HEK293T (cell line): Measurements from ENCODE around the gene NYNRIN.

Source experiments
- CTCF ChIA-PET: fragments of 350-600 bp; formaldehyde crosslinking; extraction: SDS; loops from one replicate; lab custom pipeline; 2021; ENCODE audit warnings: antibody characterized with exemption, inconsistent platforms; lab: Yijun Ruan, JAX
- POLR2A ChIA-PET: fragments of 350-600 bp; formaldehyde crosslinking; extraction: SDS; loops from one replicate; lab custom pipeline; 2020; ENCODE audit warnings: antibody characterized with exemption, inconsistent platforms; lab: Yijun Ruan, JAX
- DNase-seq: peaks from one replicate; pipeline ENCODE4 v3.0.0; 2012; ENCODE audit warnings: mixed read lengths; ENCODE audit errors: extremely low spot score
- ARNT ChIP-seq: fragments of 450-650 bp; IDR thresholded peaks from 2 replicates; pipeline ENCODE4 v1.6.1; 2017; ENCODE audit warnings: mild to moderate bottlenecking
- BHLHE40 ChIP-seq: fragments of 450-650 bp; IDR thresholded peaks from 2 replicates; pipeline ENCODE4 v1.6.1; 2016; ENCODE audit warnings: mild to moderate bottlenecking, moderate library complexity, borderline replicate concordance
- CTBP1 ChIP-seq: fragments of 450-650 bp; IDR thresholded peaks from 2 replicates; pipeline ENCODE4 v1.6.1; 2016; ENCODE audit warnings: borderline replicate concordance
- ELF4 ChIP-seq: fragments of 450-650 bp; IDR thresholded peaks from 2 replicates; pipeline ENCODE4 v1.6.1; 2017; ENCODE audit warnings: antibody characterized with exemption
- FOXA1 ChIP-seq: fragments of 450-650 bp; IDR thresholded peaks from 2 replicates; pipeline ENCODE4 v1.6.1; 2016; ENCODE audit warnings: mild to moderate bottlenecking
- FOXK2 ChIP-seq: fragments of 450-650 bp; IDR thresholded peaks from 2 replicates; pipeline ENCODE4 v1.6.1; 2016; ENCODE audit warnings: mild to moderate bottlenecking
- FOXM1 ChIP-seq: fragments of 450-650 bp; IDR thresholded peaks from 2 replicates; pipeline ENCODE4 v1.6.1; 2017; ENCODE audit warnings: mild to moderate bottlenecking, borderline replicate concordance
- HDGF ChIP-seq: fragments of 450-650 bp; IDR thresholded peaks from 2 replicates; pipeline ENCODE4 v1.6.1; 2017; ENCODE audit warnings: antibody characterized with exemption, borderline replicate concordance
- L3MBTL2 ChIP-seq: fragments of 450-650 bp; conservative IDR thresholded peaks from 2 replicates; pipeline ENCODE4 v1.6.1; 2016; ENCODE audit warnings: mild to moderate bottlenecking
- LEF1 ChIP-seq: fragments of 450-650 bp; IDR thresholded peaks from 2 replicates; pipeline ENCODE4 v1.6.1; 2017; ENCODE audit warnings: mild to moderate bottlenecking, borderline replicate concordance
- NFRKB ChIP-seq: fragments of 450-650 bp; IDR thresholded peaks from 2 replicates; pipeline ENCODE4 v1.6.1; 2016; ENCODE audit warnings: mild to moderate bottlenecking, moderate library complexity
- SP1 ChIP-seq: fragments of 450-650 bp; IDR thresholded peaks from 2 replicates; pipeline ENCODE4 v1.6.1; 2017
- SUZ12 ChIP-seq: fragments of 450-650 bp; IDR thresholded peaks from 2 replicates; pipeline ENCODE4 v1.6.1; 2016; ENCODE audit warnings: mild to moderate bottlenecking
- TARDBP ChIP-seq: fragments of 450-650 bp; IDR thresholded peaks from 2 replicates; pipeline ENCODE4 v1.6.1; 2016
- ZNF384 ChIP-seq: fragments of 450-650 bp; IDR thresholded peaks from 2 replicates; pipeline ENCODE4 v1.6.1; 2016
- TF ChIP-seq, protein P1 (sequence below): fragments of 450-650 bp; IDR thresholded peaks from 2 replicates; pipeline ENCODE4 v1.6.1; 2016

Gene NYNRIN

GRCh38 chr14:24426150-24426911 is 27.5 kb downstream of the NYNRIN start:
- ChIA-PET CTCF (interaction anchor here (1.5 kb wide), 1 partner anchor 61 kb away, joined by 8 read pairs; no protein-coding TSS in a partner anchor), POLR2A (no interaction called here)
- TF ChIP-seq HDGF, result no peak
- TF ChIP-seq LEF1, result no peak
- no peak for TF ChIP-seq ELF4
- TF ChIP-seq, protein P1, sequence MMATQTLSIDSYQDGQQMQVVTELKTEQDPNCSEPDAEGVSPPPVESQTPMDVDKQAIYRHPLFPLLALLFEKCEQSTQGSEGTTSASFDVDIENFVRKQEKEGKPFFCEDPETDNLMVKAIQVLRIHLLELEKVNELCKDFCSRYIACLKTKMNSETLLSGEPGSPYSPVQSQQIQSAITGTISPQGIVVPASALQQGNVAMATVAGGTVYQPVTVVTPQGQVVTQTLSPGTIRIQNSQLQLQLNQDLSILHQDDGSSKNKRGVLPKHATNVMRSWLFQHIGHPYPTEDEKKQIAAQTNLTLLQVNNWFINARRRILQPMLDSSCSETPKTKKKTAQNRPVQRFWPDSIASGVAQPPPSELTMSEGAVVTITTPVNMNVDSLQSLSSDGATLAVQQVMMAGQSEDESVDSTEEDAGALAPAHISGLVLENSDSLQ, result no peak
- TF ChIP-seq SUZ12, result no peak
- TF ChIP-seq BHLHE40, result no peak
- no peak for TF ChIP-seq FOXM1
- TF ChIP-seq L3MBTL2, result no peak
- no peak for TF ChIP-seq CTBP1
- no peak for TF ChIP-seq ARNT
- DNase-seq, result no peak

DNA sequence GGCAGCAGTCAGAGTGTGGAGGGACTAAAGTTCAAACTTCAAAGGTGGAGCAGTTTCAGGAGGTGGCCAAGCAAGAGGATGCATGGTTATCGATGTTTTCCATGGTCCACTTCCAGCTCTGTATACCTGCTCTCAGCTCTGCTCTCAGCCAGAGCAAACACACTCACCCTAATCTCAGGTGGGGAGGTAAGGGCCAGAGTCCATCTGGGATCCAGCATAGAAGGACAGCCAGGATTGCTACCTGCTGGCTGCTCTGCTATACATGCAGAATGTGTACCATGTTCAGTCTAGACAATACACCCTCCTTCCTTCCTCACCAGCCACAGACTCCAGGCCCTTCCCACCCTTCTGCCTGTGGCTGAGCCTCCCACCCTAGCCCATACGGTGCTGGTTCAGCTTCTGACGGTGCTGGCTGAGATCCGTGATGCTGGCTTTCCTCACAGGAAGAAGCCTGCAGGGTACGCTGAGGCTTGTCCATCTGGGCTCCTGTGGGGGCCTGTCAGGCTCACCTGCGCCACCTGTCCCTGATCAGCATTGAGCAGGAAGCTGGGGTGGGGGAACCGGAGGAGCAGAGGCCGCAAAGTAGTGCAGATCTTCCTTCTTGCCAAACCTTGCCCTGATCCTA is 28.2 kb downstream of the NYNRIN start:
- ChIA-PET POLR2A (no interaction called here), CTCF (interaction anchor here (6.3 kb wide), 1 partner anchor 96 kb away, joined by 145 read pairs; the partner anchor contains the start of gene ADCY4)
- TF ChIP-seq, protein P1, result no peak
- no peak for TF ChIP-seq NFRKB
- TF ChIP-seq LEF1, result no peak
- TF ChIP-seq CTBP1, result no peak
- TF ChIP-seq FOXM1, result no peak
- no peak for TF ChIP-seq TARDBP
- no peak for TF ChIP-seq ELF4
- TF ChIP-seq SP1, result no peak
- TF ChIP-seq L3MBTL2, result no peak
- no peak for TF ChIP-seq SUZ12
- DNase-seq, result no peak

DNA sequence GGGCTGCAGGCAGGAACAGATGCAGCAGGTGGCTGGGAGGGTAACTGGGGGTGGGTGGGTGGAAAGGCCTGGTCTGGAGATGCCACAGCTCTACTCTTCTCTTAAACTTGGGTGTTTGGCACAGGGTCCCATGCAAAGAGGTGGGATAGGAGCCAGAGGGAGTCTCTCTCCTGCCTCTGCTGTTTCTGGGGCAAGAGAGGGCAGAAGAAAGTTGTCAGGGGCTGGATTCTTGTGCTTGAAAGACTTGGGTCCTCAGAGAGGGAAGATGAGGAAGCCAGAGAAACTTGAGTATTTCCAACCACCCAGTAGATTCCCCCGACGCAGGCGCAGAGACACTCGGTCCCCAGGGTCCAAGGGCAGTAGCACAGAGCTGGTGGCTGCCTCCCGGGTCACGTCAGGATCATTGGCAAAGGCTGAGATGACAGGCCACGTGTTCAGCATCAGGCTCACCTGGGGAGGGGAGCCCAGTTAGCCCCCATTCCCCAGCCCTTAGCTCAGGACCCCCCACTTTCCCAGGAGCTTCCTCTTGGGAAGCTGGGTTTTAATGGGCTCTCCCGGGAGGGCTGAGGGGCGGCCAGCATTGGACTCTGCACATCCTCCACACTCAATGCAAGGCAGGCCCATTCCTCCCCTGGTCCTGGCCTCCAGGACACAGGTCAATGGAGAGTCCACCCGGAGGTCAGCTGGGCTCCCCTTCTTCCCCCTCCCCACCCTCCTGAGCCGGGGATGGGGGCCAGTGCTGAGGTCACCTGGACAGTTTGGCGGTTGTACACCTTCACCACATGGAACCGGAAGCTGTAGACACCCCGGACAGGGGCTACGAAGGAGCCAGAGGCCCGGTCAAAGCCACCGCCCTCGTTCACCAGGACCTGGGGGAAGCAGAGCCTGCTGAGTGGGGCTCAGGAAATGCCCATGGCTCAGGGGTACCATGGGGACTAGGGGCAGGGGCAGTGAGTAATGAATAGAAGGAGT is 29.0 kb downstream of the NYNRIN start:
- ChIA-PET POLR2A (interaction anchor here (0.9 to 3.8 kb wide), 3 partner anchors 29 to 76 kb away, joined by 3 to 13 read pairs (median 3); partner anchors contain the start of gene NYNRIN), CTCF (interaction anchor here (6.3 kb wide), 1 partner anchor 97 kb away, joined by 145 read pairs; the partner anchor contains the start of gene ADCY4)
- no peak for DNase-seq
- TF ChIP-seq FOXA1, result no peak

DNA sequence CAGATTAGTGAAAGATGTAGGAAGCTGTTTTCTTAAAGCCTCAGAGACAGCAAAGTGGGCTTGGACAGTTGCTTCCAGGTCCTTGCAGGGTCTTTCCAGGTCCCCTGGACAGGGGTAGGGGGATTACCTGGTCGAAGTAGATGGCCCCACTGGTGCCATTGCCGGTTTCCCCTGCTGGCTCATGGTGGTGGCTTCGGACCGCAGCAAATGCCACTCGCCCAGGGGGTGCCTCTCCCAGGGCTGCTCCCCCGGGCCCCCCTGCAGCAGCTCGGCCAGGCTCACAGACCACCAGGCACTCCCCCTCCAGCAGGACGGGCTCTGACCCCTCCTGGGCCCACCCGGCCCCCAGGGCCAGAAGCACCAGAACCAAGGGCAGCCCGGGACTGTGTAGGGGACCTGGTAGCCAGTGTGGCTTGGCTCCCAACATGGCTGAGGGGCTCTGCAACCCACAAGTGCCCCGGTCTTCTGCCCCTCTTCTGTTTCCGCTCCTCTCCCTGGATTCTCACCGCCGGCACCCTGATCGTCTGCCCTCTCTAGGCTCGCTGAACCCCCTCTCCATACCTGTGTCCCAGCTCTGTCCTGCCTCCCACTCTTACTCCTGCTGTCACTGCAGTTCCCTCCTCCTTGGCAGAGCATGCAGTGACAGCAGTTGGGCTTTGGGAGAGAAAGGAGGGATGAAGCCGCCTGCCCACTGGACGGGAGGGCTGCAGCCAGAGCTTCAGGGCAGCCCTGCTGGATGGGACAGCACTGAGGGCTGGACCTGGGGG is 30.0 kb downstream of the NYNRIN start:
- CTCF ChIA-PET, result interaction anchor here (0.7 to 6.3 kb wide), 2 partner anchors 63 to 98 kb away, joined by 3 to 145 read pairs; partner anchors contain the start of gene ADCY4
- TF ChIP-seq ARNT, result no peak
- no peak for TF ChIP-seq ELF4
- TF ChIP-seq FOXA1, result no peak
- TF ChIP-seq LEF1, result no peak
- TF ChIP-seq SP1, result no peak
- TF ChIP-seq L3MBTL2, result no peak
- TF ChIP-seq BHLHE40, result no peak
- no peak for TF ChIP-seq SUZ12
- no peak for TF ChIP-seq CTBP1
- TF ChIP-seq ZNF384, result no peak
- TF ChIP-seq FOXM1, result no peak
- no peak for TF ChIP-seq FOXK2
- TF ChIP-seq HDGF, result no peak
- no peak for DNase-seq
- POLR2A ChIA-PET, result interaction anchor here (0.9 to 3.8 kb wide), 7 partner anchors 14 to 186 kb away, joined by 3 to 46 read pairs (median 13); partner anchors contain the start of genes CIDEB, NYNRIN, SDR39U1 and TINF2

- ChIA-PET POLR2A (interaction anchor here (0.6 to 3.8 kb wide), 34 partner anchors 9 to 316 kb away, joined by 3 to 46 read pairs (median 8); partner anchors contain the start of genes ADCY4, CHMP4A, CIDEB and DHRS1), CTCF (interaction anchor here (0.6 to 6.3 kb wide), 6 partner anchors 20 to 535 kb away, joined by 3 to 145 read pairs (median 16); partner anchors contain the start of genes ADCY4 and CIDEB)
- peak; percentile 86 for DNase-seq
- TF ChIP-seq HDGF (no peak), ARNT (peak; percentile 80), ELF4 (peak; percentile 38; the same call in 1 of the 2 replicates), SP1 (no peak), FOXA1 (no peak), NFRKB (no peak), ZNF384 (no peak), SUZ12 (no peak), FOXM1 (peak; percentile 62; the same call in 1 of the 2 replicates), BHLHE40 (no peak), CTBP1 (no peak), L3MBTL2 (peak; percentile 80), TARDBP (no peak), FOXK2 (no peak), LEF1 (no peak)
- TF ChIP-seq, protein P1, result no peak
These were observed 30.8 kb downstream of the NYNRIN start, which contains the start of the genes CBLN3 and KHNYN for GRCh38 chr14:24429395-24430142. TSS of gene CBLN3 (minus strand) at chr14:24429668. CDS start at chr14:24429054, 614 bp downstream. TSS of gene KHNYN (plus strand) at chr14:24429954. CDS start at chr14:24430731, 777 bp downstream.
